Caco-2 (cell line): ENCODE measurements around the gene PRKCB. TPM values are rescaled to one million over a fixed set of nuclear protein-coding genes. Genes with fewer than 3 reads are reported as not detected.

Experiments
- BruUV-seq: library from RNA; stranded (reverse); fragments of 400-500 nt; replicated peaks from 2 replicates; lab custom pipeline; 2021; lab: Mats Ljungman, UMichigan
- CTCF ChIA-PET: fragments of 300-600 bp; sonication (Branson Sonifier 250); formaldehyde crosslinking; loops from one replicate; lab custom pipeline; 2022; ENCODE audit warnings: antibody characterized with exemption; lab: Charles Lee
- POLR2A ChIA-PET: fragments of 300-600 bp; sonication (Branson Sonifier 250); formaldehyde crosslinking; loops from one replicate; lab custom pipeline; 2022; ENCODE audit warnings: antibody characterized with exemption; lab: Charles Lee
- DNase-seq, 2 experiments: peaks; one replicate each; pipeline versions ENCODE4 v3.0.0 to v3.0.0-alpha.2; 2020 to 2022
- H3K27me3 ChIP-seq: replicated peaks from 2 replicates; pipeline ENCODE4 v1.6.0; 2011; ENCODE audit warnings: low read length; ENCODE audit not compliant: control insufficient read depth, insufficient read depth
- H3K36me3 ChIP-seq: 2 replicates; pipeline ENCODE4 v1.5.1; 2011; ENCODE audit warnings: low read length; ENCODE audit not compliant: control insufficient read depth, insufficient read depth
- H3K4me1 ChIP-seq: fragments of 250-450 bp; sonication (Bioruptor Pico); 2 replicates; pipeline ENCODE4 v1.5.1; 2020; ENCODE audit warnings: mild to moderate bottlenecking
- H3K4me3 ChIP-seq: 2 replicates; pipeline ENCODE4 v1.5.1; 2011; ENCODE audit warnings: low read depth, mild to moderate bottlenecking, control low read depth, low read length
- H3K9me3 ChIP-seq: fragments of 250-450 bp; sonication (Bioruptor Pico); 2 replicates; pipeline ENCODE4 v1.5.1; 2020; ENCODE audit warnings: mild to moderate bottlenecking, moderate library complexity
- H3K27ac Mint-ChIP-seq: one replicate; pipeline ENCODE4 v1.8.0; 2022; ENCODE audit warnings: mixed read lengths; ENCODE audit not compliant: unreplicated experiment
- H3K27me3 Mint-ChIP-seq: one replicate; pipeline ENCODE4 v1.8.0; 2022; ENCODE audit warnings: mixed read lengths; ENCODE audit not compliant: insufficient read depth, unreplicated experiment
- H3K36me3 Mint-ChIP-seq: one replicate; pipeline ENCODE4 v1.8.0; 2022; ENCODE audit warnings: mild to moderate bottlenecking, mixed read lengths; ENCODE audit not compliant: insufficient read depth, unreplicated experiment
- H3K4me1 Mint-ChIP-seq: one replicate; pipeline ENCODE4 v1.8.0; 2022; ENCODE audit warnings: low read depth, mixed read lengths; ENCODE audit not compliant: unreplicated experiment
- H3K4me3 Mint-ChIP-seq: one replicate; pipeline ENCODE4 v1.8.0; 2022; ENCODE audit warnings: mild to moderate bottlenecking, moderate library complexity, mixed read lengths; ENCODE audit not compliant: unreplicated experiment
- H3K9me3 Mint-ChIP-seq: one replicate; pipeline ENCODE4 v1.8.0; 2022; ENCODE audit warnings: mixed read lengths; ENCODE audit not compliant: unreplicated experiment
- CTCF ChIP-seq, 2 experiments: fragments of 200-600 bp in 1 of 2; IDR thresholded peaks; 1 replicate in 1 of 2; 2 replicates in 1 of 2; pipeline versions ENCODE4 v1.5.1 to v1.8.0; 2011 to 2022; ENCODE audit warnings: antibody characterized with exemption in 1 of 2, control low read depth in 1 of 2, inconsistent platforms in 1 of 2, low read depth in 1 of 2, low read length in 1 of 2, mild to moderate bottlenecking in 1 of 2, moderate library complexity in 1 of 2; ENCODE audit not compliant: insufficient read depth in 1 of 2, severe bottlenecking in 1 of 2, unreplicated experiment in 1 of 2
- intact Hi-C: fragments of 100-400 bp; cut with micrococcal nuclease; formaldehyde crosslinking; loops from one replicate; pipeline ENCODE4 v1.10.0; 2022; ENCODE audit not compliant: unreplicated experiment
- total RNA-seq: library from RNA; stranded (reverse); gene quantifications from 2 replicates; pipeline ENCODE4 v1.2.3, GENCODE V29; 2022

PRKCB gene
- total RNA-seq, 1 experiment from 2014 or later = not detected

GRCh38 chr16:24035127-24035842 is 199.5 kb downstream of the PRKCB start:
- Mint-ChIP-seq H3K27me3 (peaks cover 9% of the 10 kb centered on the region), H3K36me3 (no peaks in the 10 kb centered on the region), H3K9me3 (no peaks in the 10 kb centered on the region), H3K4me1 (no peaks in the 10 kb centered on the region), H3K4me3 (no peak overlapping the region), H3K27ac (no peak overlapping the region)
- Histone ChIP-seq H3K36me3 (no peaks in the 10 kb centered on the region), H3K27me3 (no peaks in the 10 kb centered on the region), H3K9me3 (no peaks in the 10 kb centered on the region), H3K4me3 (no peak overlapping the region), H3K4me1 (no peaks in the 10 kb centered on the region)
- ChIA-PET POLR2A (no interaction called here), CTCF (no interaction called here)
- no peak for DNase-seq
- BruUV-seq = no TSS peak
- TF ChIP-seq CTCF (IDR thresholded peaks at IDR 0.05; ENCODE audit: insufficient read depth in 1 of 2, low read depth in 1 of 2, low read length in 1 of 2, severe bottlenecking in 1 of 2, unreplicated experiment in 1 of 2) = no peak
- intact Hi-C loops = no loop called here

- Mint-ChIP-seq H3K4me3 (no peak overlapping the region), H3K9me3 (no peaks in the 10 kb centered on the region), H3K27ac (no peak overlapping the region), H3K36me3 (no peaks in the 10 kb centered on the region), H3K27me3 (peaks cover 9% of the 10 kb centered on the region), H3K4me1 (no peaks in the 10 kb centered on the region)
- ChIA-PET CTCF (interaction anchor here (1.2 to 1.5 kb wide), 2 partner anchors 236 to 469 kb away, joined by 4 to 5 read pairs; no protein-coding TSS in a partner anchor), POLR2A (no interaction called here)
- no peak for TF ChIP-seq CTCF (IDR thresholded peaks at IDR 0.05; ENCODE audit: insufficient read depth in 1 of 2, low read depth in 1 of 2, low read length in 1 of 2, severe bottlenecking in 1 of 2, unreplicated experiment in 1 of 2)
- Histone ChIP-seq H3K27me3 (no peaks in the 10 kb centered on the region), H3K36me3 (no peaks in the 10 kb centered on the region), H3K4me1 (no peaks in the 10 kb centered on the region), H3K9me3 (no peaks in the 10 kb centered on the region), H3K4me3 (no peak overlapping the region)
- DNase-seq = no peak
- intact Hi-C loops = no loop called here
- BruUV-seq = no TSS peak
Measured at GRCh38 chr16:24036038-24036543, 200.3 kb downstream of the PRKCB start.

- Mint-ChIP-seq H3K4me1 (no peaks in the 10 kb centered on the region), H3K9me3 (no peaks in the 10 kb centered on the region), H3K4me3 (no peak overlapping the region), H3K27ac (no peak overlapping the region), H3K27me3 (peaks cover 9% of the 10 kb centered on the region), H3K36me3 (no peaks in the 10 kb centered on the region)
- H3K36me3 ChIP-seq = no peaks in the 10 kb centered on the region
- peak; percentile 38 to 60 for DNase-seq
- CTCF ChIA-PET = interaction anchor here (0.6 to 1.5 kb wide), 3 partner anchors 236 to 468 kb away, joined by 4 to 5 read pairs (median 5); no protein-coding TSS in a partner anchor
- no peaks in the 10 kb centered on the region for H3K4me1 ChIP-seq
- H3K9me3 ChIP-seq = no peaks in the 10 kb centered on the region
- H3K4me3 ChIP-seq = no peak overlapping the region
- POLR2A ChIA-PET = no interaction called here
- intact Hi-C loops = no loop called here
- TF ChIP-seq CTCF (IDR thresholded peaks at IDR 0.05; ENCODE audit: insufficient read depth in 1 of 2, low read depth in 1 of 2, low read length in 1 of 2, severe bottlenecking in 1 of 2, unreplicated experiment in 1 of 2) = peak; percentile 59 to 62
- BruUV-seq = no TSS peak
- no peaks in the 10 kb centered on the region for H3K27me3 ChIP-seq
Measured at GRCh38 chr16:24036614-24037013, 200.8 kb downstream of the PRKCB start.
